DOHH2 (cell line): ENCODE results near the gene PIP4K2A.

Source experiments
- CTCF ChIP-seq: fragments of 200-600 bp; sonication (generic); IDR thresholded peaks from one replicate; pipeline ENCODE4 v1.5.1; 2014; ENCODE audit warnings: antibody characterized with exemption, mild to moderate bottlenecking, low read depth, low read length; ENCODE audit not compliant: poor library complexity, severe bottlenecking
- EZH2phosphoT487 ChIP-seq: fragments of 200-600 bp; sonication (generic); IDR thresholded peaks from 2 replicates; pipeline ENCODE4 v1.6.1; 2017; ENCODE audit warnings: borderline replicate concordance, mild to moderate bottlenecking, antibody characterized with exemption, low read length, moderate library complexity, mixed read lengths

- TF ChIP-seq CTCF, result no peak
- no peak for TF ChIP-seq EZH2phosphoT487
Measured at GRCh38 chr10:22554461-22555182, 159.8 kb downstream of the PIP4K2A start.
